Peyer's patch (tissue), 4 donors: ENCODE measurements around the gene FAT1. TPM values are rescaled to one million over a fixed set of nuclear protein-coding genes. Genes with fewer than 3 reads are reported as not detected.

Experiments
- DNase-seq, 3 donors: peaks; one replicate each; pipeline ENCODE4 v3.0.0-alpha.2; 2017 to 2019
- H3K27ac ChIP-seq, 4 donors: fragments of 200-600 bp; sonication (generic); one replicate each; pipeline ENCODE4 v1.5.1; 2016 to 2019
- H3K27me3 ChIP-seq, 2 donors: fragments of 200-600 bp; sonication (generic); one replicate each; pipeline ENCODE4 v1.5.1; 2019
- H3K36me3 ChIP-seq, 3 donors: fragments of 200-600 bp; sonication (generic); one replicate each; pipeline ENCODE4 v1.5.1; 2016 to 2019
- H3K4me1 ChIP-seq, 4 donors: fragments of 200-600 bp; sonication (generic); one replicate each; pipeline ENCODE4 v1.5.1; 2016 to 2019
- H3K4me3 ChIP-seq, 4 donors: fragments of 200-600 bp; sonication (generic); 1 replicate in 3 of 4; 2 replicates in 1 of 4; pipeline ENCODE4 v1.5.1; 2016 to 2019; ENCODE audit warnings: mild to moderate bottlenecking in 1 of 4
- H3K9me3 ChIP-seq, 4 donors: fragments of 200-600 bp; sonication (generic); one replicate each; pipeline ENCODE4 v1.5.1; 2016 to 2019; ENCODE audit warnings: mild to moderate bottlenecking in 1 of 4
- CTCF ChIP-seq, 6 experiments: fragments of 450-650 bp in 4 of 6; fragments of 200-600 bp in 2 of 6; sonication (generic) in 1 of 6; IDR thresholded peaks; one replicate each; pipeline ENCODE4 v1.5.1; 2017 to 2019; ENCODE audit warnings: antibody characterized with exemption in 6 of 6, mild to moderate bottlenecking in 3 of 6, moderate library complexity in 1 of 6
- POLR2A ChIP-seq, 2 donors: fragments of 450-650 bp; IDR thresholded peaks; one replicate each; pipeline ENCODE4 v1.5.1; 2017; ENCODE audit warnings: antibody characterized with exemption in 2 of 2, mild to moderate bottlenecking in 2 of 2, moderate library complexity in 2 of 2
- total RNA-seq, 4 donors: library from RNA; depleted of rRNA; stranded (reverse); fragments of >200 nt; gene quantifications; one replicate each; pipeline ENCODE4 v1.1.0, GENCODE V29; 2016

The FAT1 gene
- total RNA-seq, 4 donors from 2014 or later, result 88.3 to 580 (median 468) TPM

GRCh38 chr4:186707574-186707973 is 16.1 kb downstream of the FAT1 start:
- Histone ChIP-seq H3K27ac (no peak overlapping the region), H3K4me3 (no peak overlapping the region), H3K36me3 (peaks cover 0 to 42% (median 0%) of the 10 kb centered on the region in 3 donors), H3K9me3 (no peaks in the 10 kb centered on the region), H3K4me1 (peaks cover 0 to 20% (median 0%) of the 10 kb centered on the region in 4 donors), H3K27me3 (no peaks in the 10 kb centered on the region)
- no peak for DNase-seq
- TF ChIP-seq CTCF (IDR thresholded peaks at IDR 0.05) (no peak), POLR2A (IDR thresholded peaks at IDR 0.05) (no peak)

GRCh38 chr4:186704057-186704456 is 19.6 kb downstream of the FAT1 start:
- Histone ChIP-seq H3K4me1 (peaks cover 0 to 42% (median 0%) of the 10 kb centered on the region in 4 donors), H3K36me3 (peaks cover 0 to 38% (median 0%) of the 10 kb centered on the region in 3 donors), H3K4me3 (no peak overlapping the region), H3K27ac (no peak overlapping the region), H3K27me3 (no peaks in the 10 kb centered on the region), H3K9me3 (no peaks in the 10 kb centered on the region)
- TF ChIP-seq CTCF (IDR thresholded peaks at IDR 0.05) (no peak), POLR2A (IDR thresholded peaks at IDR 0.05) (no peak)
- DNase-seq, result no peak

- Histone ChIP-seq H3K4me1 (peaks cover 0 to 42% (median 0%) of the 10 kb centered on the region in 4 donors), H3K4me3 (no peak overlapping the region), H3K36me3 (peaks cover 0 to 33% (median 0%) of the 10 kb centered on the region in 3 donors), H3K9me3 (no peaks in the 10 kb centered on the region), H3K27me3 (no peaks in the 10 kb centered on the region), H3K27ac (no peak overlapping the region)
- no peak for DNase-seq
- TF ChIP-seq CTCF (IDR thresholded peaks at IDR 0.05), result no peak
- no peak for TF ChIP-seq POLR2A (IDR thresholded peaks at IDR 0.05)
Measured at GRCh38 chr4:186703510-186703909, 20.1 kb downstream of the FAT1 start.

GRCh38 chr4:186702940-186703339 is 20.7 kb downstream of the FAT1 start:
- Histone ChIP-seq H3K36me3 (peaks cover 0 to 27% (median 0%) of the 10 kb centered on the region in 3 donors), H3K27me3 (no peaks in the 10 kb centered on the region), H3K4me1 (peaks cover 0 to 42% (median 0%) of the 10 kb centered on the region in 4 donors), H3K27ac (no peak overlapping the region), H3K4me3 (no peak overlapping the region), H3K9me3 (no peaks in the 10 kb centered on the region)
- TF ChIP-seq CTCF (IDR thresholded peaks at IDR 0.05) (no peak), POLR2A (IDR thresholded peaks at IDR 0.05) (no peak)
- no peak for DNase-seq

GRCh38 chr4:186702297-186702696 is 21.4 kb downstream of the FAT1 start:
- peak overlapping the region in 1 of 4 donors; percentile 57 for H3K27ac ChIP-seq
- peaks cover 0 to 42% (median 0%) of the 10 kb centered on the region in 4 donors for H3K4me1 ChIP-seq
- DNase-seq, result no peak

More at GRCh38 chr4:186702297-186702696, 21.4 kb downstream of the FAT1 start:
- TF ChIP-seq POLR2A (IDR thresholded peaks at IDR 0.05) (no peak), CTCF (IDR thresholded peaks at IDR 0.05) (no peak)
- Histone ChIP-seq H3K27me3 (no peaks in the 10 kb centered on the region), H3K36me3 (peaks cover 0 to 23% (median 0%) of the 10 kb centered on the region in 3 donors), H3K4me3 (no peak overlapping the region), H3K9me3 (no peaks in the 10 kb centered on the region)
